ENCODE measurements around the gene RPS15.

GRCh38 chr19:1474765-1475351 is 36.7 kb downstream of the RPS15 start:
- no peak for TF ChIP-seq CTCF (conservative IDR thresholded peaks at IDR 0.05 in 1 of 2, IDR thresholded peaks at IDR 0.05 in 1 of 2; ENCODE audit: extremely low read depth in 1 of 2, insufficient read depth in 1 of 2, low read depth in 1 of 2, low read length in 2 of 2)
- no peak for TF ChIP-seq EZH2 (IDR thresholded peaks at IDR 0.05; ENCODE audit: borderline replicate concordance, low read length)
